GM20431 (cell line): ENCODE measurements around the gene NDUFA11.

Experiments used
- in situ Hi-C: fragments of 300-500 bp; cut with MseI, MboI; formaldehyde crosslinking; loops from one replicate; pipeline ENCODE4 v1.15.0; 2020; ENCODE audit warnings: low sequenced_read_pairs; ENCODE audit not compliant: unreplicated experiment

The NDUFA11 gene

DNA sequence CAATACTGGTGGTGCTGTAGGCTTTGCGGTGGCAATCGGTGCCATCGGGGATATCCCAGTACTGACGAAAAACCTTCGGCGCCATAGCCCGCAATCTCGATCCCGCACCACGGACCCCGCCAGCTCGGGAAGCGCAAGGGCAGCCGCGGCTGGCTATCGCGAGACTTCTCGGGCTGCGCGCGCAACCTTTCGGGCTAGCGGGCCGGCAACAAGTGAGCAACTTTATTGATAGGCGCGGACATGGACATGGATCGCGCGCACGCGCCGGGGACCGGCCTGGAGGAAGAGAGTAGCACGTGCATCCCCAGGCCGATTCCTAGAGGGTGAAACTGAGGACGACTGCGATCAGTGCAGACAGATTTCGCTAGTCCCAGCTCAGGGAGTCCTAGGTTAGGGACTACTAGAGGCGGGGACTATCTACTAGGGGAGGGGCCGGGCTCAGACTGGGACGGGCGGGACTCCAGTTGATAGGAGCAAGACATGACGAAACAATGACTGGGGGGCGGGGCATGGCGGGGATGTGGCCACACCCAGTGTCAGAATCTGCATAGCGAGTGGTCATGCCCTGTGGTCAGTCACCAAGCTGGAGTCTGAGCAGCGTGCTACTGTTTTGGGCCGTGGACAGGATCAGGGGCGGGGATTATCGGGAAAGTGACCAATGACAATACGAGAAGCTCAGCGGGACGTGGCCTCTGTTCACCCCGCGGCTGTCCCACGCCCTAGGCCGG lies at the start of gene NDUFA11:
NDUFA11 (minus strand) TSS at position 167 of the 728 bp plus-strand sequence; CDS start at position 85, 82 bp downstream.
- in situ Hi-C loops = no loop called here

DNA sequence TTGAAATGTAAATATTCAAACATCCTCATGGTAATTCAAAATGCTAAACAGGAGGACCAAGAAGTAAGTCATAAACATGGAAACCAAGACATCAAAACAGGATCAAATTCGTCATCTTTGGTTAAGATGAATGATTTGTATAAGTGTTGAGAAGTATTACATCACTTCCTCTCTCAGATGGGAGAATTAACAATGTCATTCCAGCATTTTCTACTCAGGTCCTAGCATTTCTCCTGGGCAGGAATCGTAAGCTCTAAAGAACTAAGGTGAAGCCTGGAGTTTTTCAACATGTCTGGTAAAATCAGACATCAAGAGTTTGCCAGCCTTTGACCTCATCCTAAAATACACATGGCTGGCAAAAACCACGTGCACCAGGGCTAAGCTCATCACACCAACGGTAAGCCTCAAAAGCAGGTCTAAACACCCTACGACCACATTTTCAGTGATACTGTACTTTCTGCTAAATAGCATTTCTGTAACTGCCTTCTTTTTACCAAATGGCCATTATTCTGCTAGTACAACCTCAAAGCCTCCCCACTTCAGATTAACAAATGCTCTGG lies 49.5 kb upstream of the NDUFA11 start:
- in situ Hi-C loops = no loop called here

DNA sequence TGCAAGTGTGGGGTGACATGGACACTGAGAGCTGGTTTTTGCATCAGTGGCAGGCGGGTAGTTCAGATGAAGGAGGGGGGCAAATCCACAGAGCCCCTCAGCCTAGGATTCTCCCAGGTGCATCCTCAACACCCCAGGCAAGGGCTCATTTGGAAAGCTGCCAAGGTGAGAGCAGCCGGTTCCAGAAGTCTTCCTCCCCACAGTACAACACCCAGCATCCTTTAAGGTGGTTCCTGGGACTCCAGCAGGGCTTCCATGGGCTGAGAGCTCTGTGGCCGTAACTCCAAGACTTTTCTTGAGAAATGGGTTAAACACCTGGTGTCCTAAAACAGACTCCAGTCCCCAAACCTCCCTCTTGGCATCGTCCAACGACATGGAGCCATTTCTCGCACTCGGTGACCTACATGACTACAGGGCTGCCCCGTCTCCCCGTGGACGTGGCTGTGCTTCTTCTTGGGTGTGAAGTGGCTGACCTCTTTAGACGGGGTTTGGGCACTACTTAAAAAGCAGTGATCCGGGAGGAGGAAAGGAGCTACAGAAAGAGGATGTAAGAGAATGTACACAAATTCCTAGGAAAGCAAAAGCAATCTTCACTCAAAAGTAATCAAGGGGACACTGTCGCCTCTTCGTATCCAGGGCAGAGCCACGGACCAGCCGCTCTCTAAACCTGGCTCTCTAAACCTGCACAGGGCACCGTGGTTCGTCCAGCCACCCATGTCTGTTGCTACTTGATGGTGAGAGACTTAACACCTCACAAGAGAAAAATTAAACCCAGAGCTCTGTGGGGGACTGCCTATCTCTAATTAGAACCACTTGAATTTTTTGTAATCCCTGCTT lies 48.8 kb upstream of the NDUFA11 start:
- in situ Hi-C loops = no loop called here

DNA sequence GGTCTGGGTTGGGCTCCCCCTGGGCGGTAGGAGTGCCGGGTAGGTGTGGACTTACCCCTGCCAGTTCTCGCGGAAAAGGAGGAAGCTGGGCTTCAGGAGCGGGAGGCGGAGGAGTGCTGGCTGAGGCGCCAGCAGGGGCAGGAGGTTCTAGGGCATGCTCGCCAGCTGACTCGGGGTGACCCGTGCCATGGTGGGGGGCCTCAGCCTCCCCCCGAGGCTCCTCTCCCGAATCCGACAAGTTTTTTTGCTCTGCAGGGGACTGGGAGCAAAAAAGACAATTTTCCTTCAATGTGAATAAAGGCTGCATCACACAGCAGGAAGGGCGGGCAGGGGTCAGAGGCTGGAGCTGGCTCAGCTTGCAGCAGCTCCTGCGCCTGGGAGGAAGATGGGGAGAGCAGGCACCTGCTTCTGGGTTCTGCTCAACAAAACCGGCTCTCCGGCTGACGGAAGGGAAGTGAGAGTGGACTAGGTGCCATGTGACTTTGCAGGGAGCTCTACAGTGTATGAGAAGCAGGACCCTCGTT lies 47.8 kb upstream of the NDUFA11 start:
- in situ Hi-C loops = no loop called here

- in situ Hi-C loops = no loop called here
These were observed 47.2 kb upstream of the NDUFA11 start for GRCh38 chr19:5950741-5951140.

DNA sequence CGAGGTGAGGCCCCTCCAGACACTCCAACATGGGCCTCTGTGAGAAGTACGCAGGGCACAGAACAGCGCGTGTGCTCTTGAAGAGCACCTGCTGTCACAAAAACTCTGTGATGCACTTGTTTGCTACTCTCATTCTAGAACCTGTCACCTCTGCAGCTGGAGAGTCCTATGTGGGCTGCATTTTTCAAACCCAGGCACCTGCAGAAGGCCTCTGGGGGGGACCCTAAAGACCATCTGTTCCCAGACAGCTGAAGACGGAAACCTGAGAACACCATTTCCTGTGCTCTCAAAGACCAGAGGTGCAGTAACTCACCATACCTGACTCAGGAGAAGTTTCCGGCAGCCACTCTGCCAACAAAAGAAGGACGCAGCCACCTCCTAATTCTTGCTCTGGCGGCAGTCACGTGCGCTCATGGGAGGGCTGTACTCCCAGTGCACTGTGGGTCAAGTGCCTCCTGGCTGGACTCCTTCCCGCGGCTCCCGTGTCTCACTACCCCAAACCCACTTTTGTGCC lies 46.3 kb upstream of the NDUFA11 start:
- in situ Hi-C loops = no loop called here

GRCh38 chr19:5948752-5949564 lies 45.4 kb upstream of the NDUFA11 start:
- in situ Hi-C loops = no loop called here

DNA sequence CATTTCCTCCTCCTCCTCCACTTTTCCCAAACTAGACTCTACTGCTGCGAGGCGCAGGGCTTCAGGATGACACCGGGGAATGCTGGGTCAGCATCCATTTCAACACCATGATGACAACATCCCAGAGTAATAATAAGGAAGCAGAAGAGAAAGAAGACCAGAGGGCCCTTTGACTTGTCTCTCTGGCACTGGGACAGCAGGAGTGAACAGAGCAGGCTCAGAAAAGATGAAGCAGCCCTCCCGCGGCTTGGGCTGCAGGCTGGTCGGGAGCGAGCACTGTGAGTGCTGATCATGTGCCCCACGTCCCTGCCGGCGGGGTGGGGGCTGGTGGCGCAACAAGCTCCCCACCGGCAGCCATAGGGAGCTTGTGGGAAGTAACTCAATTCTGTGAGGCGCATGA lies 43.8 kb upstream of the NDUFA11 start:
- in situ Hi-C loops = no loop called here

DNA sequence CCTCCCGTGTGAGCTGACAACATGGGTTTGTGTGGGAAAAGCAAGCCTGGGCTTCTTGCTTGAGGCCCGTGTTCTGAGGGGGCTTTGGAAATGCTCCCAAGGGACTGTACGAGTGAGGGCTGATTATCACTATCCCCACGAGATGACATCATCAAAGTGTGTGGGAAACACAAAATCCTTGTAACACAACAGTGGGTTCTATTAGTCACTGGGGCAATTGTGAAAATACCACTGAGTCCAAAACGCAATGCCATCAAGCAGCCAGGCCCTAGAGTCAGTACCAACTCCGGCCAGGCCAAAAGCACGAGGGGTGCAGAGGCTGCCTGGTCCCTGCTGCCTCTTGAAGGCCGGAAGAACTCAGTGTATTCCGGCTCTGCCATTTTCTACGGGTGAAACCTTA lies 40.0 kb upstream of the NDUFA11 start:
- in situ Hi-C loops = no loop called here

DNA sequence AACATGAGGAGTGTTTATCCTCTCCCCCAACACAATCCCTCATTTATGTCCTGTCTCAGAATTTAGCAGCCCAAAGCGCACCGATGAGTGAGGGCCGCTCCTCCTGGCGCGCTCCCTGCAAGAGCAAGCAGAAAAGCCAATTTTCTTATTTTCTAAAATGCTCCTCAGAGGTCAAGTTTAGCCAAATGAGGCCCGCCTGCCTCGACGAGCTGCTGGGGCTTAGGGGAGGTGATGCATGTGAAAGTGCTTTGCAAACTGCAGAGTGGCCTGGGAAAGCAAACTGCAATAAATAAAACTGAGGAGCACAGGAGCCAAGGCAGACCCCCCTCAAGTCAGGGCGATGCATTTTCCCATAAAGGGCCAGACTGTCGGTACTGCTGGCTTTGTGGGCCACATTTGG lies 39.5 kb upstream of the NDUFA11 start:
- in situ Hi-C loops = no loop called here

GRCh38 chr19:5941673-5942072 lies 38.1 kb upstream of the NDUFA11 start:
- in situ Hi-C loops = no loop called here

DNA sequence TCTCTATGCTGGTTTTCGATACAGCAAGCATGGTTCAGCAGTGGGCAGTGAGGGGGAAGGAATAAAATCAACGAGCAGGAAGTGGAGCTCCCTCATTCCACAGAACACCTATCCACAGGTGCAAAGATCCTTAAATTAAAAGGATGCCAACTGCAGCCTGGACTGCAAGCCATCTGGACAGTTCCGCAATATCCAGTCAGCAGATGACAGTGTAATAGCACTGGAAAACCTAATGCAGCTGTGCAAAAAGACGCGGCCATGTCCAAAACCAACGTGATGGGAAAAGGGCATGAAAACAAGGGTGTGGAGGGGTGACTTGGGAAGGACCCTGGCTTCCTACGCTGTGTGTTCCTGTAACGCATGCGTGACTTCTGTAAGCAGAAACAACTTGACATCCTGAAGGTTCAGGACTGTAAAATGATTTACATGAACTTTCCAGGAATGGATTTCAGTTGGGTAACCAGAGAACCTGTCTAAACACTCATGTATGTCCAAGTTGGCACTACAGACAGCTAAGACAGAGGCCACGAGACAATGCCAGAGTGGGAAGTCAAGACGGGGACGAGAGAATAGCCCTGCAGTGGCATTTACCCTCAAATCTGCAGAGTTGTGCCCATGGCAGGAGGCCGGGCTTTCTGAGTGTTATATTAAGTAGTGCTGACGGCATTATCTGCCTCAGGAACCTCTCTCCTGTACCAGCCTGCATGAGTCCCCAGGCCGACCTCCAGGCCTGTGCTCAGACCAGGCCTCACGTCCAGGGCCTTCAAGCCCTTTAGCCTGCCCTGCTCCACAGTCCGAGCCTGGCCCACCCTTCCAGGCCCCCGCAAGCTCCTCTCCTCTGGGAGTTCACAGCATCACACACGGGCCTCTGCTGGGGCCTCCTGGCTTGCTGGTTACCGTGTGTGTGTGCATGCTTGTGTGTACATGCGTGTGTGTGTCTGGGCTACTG lies 36.9 kb upstream of the NDUFA11 start:
- in situ Hi-C loops = no loop called here

DNA sequence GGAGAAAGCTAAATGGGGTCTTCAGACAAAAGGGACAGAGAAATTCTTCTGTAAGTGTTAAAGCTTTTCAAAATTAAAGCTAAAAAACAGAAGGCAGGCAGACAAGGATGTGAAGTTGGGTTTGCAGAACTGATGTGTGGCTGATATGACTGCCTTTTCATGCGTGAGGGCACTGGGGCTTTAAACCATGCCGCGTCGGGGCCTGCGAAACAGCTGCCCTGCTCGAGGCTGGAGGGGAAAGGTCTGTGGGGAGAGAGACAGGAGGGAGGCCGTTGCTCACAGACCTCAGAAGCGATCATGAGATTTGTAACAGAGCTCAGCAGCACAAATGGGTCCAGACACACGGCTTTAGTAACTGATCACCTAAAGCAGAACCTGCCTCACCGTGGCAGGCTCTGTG lies 34.0 kb upstream of the NDUFA11 start:
- in situ Hi-C loops = no loop called here

- in situ Hi-C loops = no loop called here
These were observed 32.7 kb upstream of the NDUFA11 start for GRCh38 chr19:5936292-5936592.

GRCh38 chr19:5935473-5936291 lies 32.1 kb upstream of the NDUFA11 start:
- in situ Hi-C loops = no loop called here

DNA sequence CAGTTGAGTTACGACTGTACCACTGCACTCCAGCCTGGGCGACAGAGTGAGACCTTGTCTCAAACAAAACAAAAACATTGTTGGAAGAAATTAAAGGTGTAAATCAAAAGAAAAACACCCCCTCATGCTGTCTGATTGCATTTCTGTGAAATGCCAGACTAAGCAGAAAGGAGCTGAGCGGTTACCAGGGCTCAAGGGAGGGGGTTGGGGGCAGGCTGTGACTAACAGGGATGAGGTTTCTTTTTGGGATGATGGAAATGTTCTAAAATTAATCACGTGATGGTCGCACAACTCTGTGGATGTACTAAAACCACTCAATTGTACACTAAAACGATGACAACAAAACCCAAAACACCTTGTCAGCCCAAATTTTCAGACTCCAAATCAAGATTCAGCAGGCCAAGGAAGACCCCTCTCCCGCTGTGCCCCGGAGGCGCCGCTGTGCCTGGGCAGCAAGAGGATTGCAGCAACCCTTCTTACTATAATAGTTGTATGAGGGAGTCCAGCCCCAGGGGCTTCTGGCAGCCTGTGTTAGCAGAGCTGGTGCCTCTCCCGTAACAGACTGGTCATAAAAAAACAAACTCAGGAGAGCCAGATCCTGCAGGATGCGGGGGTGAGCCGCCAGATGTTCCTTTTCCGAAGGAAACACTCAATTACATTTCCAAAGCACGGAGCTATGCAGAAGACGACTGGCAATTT lies 31.3 kb upstream of the NDUFA11 start:
- in situ Hi-C loops = no loop called here

GRCh38 chr19:5934069-5934401 lies 30.4 kb upstream of the NDUFA11 start:
- in situ Hi-C loops = no loop called here
